HG02885 (cell line): ENCODE results near the gene MALL.
"Not testable (repeated sequence)": the region's sequence is repeated elsewhere in the genome, so short reads cannot be mapped to it uniquely, and the experiment has no call there.

Experiments
- ATAC-seq: cut with Tn5 transposase; IDR thresholded peaks from one replicate; pipeline ENCODE4 v1.9.1; 2021; ENCODE audit warnings: mild to moderate bottlenecking; ENCODE audit not compliant: unreplicated experiment, poor library complexity

MALL gene

DNA sequence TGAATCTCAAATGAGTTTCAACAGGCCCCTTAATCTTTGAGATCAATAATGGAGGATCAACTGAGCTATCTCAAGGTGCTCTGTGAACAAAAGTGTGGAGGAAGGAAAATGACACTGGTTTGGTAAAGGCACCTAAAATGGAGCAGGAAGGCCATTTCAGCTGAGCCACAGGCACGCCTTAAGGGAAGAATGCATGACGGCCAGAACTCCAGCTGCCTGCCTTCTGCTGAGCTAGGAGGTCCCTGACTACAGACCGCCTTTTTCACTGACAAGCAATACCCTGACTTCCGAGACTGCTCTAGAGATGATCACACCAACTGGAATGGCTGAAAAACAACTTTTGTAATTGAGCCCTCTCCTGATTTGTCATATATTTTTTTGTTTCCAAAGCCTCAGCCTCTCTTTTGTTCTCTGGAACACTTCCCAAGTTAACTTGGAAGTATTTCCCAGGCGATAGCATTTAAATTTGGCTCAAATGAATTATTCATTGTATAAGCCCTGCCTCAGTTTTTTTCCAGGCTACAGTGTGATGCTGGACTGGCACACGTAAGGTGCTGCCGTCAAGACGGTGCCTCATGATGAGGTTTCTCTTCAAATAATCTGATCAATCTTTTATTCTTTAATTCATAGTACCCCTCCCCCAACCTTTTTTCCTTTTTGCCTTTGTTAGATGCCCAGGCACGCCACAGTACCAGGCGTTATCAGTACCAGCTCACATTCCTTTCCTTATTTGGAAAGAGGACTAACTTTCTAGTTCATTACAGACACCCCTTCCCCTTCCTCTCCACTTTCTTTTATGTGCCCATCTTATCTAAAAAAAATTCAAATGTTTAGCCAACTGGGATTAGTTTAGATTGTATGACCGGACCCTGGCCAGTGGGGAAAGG, 60.9 kb downstream of the MALL start:
- ATAC-seq = not testable (repeated sequence)

DNA sequence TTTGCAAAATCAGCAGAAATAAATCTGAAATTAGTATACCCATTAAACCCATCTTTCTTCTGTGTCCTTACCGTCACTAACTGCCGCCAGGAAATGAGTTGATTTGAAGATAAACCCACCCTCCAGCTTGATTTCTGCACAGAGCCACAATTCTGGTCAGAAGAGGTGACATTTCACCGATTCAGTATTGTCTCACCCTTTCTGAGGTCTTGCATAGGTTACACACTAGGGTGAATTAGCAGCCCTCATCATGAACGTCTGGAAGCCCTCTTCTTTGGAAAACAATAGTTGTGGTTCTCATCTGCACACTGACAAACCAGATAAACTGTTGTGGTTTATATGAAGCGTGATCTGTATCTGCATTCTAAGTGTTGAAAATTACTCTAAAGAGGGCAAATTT, 61.9 kb downstream of the MALL start:
- not testable (repeated sequence) for ATAC-seq

DNA sequence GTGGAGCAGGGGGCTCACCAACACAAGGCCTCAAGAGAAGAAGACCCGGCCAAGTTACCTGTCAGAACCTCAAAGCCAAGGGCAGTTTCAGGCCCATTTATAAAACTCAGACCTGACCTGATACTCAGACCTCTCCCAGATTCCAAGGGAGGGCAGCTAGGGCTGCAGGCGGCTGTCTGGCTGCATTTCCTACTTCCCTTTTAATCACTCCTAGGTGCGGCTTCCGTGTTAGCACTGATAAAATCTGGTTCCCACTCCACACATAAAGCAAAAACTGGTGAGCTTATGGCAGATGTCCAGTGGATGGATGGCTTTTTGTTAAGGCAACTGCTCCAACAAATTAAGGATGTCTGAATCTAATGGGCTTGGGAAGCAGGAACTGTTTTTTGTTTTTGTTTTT, 63.5 kb downstream of the MALL start:
- ATAC-seq = not testable (repeated sequence)

DNA sequence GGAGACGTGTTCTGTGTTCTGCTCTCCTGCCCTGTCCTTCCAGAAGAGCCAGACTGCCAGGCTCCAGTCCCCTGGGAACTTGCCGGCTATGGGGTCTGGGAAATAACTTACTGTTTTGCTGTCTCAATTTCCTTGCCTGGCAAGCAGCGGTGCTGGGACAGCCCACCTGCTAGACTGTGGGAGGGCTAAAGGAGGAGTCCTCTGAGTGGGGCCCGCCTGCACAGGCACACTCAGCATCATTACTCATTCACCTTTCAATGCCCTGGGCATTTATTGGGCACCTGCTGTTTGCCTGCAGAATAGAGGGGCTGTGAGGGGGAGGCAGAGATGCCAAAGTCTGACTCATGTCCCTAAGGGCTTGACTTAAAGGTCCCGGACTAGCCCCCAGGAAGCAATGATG, 65.4 kb downstream of the MALL start:
- ATAC-seq = not testable (repeated sequence)

DNA sequence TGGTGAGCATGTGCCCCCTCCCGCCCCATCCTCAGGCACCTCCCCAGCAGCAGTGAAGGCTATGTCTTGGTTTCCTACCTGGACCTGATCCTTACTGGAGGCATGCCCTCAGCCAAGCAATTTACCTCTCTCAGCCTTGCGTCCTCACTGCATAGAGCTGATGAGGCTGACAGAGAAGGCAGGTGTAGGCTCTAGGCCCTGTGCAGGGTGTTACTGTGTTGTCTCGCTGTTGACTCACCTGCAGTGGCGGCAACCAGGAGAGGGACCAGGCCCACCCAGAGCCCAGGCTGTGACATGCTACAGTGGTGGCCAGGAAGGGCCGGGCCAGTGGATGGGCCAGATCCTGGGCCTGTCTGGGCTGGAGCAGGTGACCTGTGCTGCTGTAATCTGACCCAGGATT, 65.9 kb downstream of the MALL start:
- not testable (repeated sequence) for ATAC-seq

DNA sequence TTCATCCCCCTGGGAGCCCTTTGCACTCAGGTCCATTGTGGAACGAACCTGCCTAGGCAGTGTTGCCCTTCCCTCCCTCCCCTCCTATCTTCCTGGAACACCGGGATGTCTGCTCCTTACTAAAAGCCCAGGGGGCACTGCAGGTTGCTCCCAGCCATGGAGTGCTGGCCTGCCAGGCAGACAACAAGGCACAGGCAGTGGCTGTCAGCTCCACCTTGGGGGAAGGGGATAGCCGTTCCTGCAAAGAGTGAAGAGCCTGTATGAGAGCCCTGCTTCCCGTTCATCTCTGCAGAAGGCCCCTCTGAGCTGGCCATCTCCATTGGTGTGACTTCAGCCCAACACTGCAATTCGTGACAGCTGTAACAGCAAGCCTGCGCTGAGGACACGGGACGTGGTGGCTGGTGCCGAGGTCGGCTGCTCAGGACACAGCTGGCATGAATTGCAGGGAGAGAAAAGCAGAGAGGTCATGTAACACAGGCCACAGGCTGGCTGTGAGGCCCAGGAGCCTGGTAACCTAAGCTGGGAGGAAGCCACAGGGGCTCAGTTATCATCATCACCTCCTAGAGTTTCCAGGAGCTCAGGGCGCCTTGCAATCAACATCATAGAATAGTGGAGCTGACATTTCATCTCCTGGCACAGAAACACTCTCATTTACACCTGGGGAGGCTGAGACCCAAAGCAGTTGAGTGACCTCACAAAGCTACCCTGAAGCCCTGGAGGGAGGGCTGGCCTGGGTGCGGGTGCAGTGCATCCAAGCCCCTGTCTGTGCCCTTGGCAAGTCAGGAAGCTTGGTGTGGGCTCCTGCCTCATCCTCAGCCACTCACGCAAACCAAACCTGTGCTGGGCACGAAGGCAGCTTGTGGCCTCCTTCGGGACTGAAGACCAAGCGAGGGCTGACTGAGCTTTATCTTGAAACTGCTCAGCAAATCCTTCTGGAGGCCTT, 67.1 kb downstream of the MALL start:
- ATAC-seq = not testable (repeated sequence)

DNA sequence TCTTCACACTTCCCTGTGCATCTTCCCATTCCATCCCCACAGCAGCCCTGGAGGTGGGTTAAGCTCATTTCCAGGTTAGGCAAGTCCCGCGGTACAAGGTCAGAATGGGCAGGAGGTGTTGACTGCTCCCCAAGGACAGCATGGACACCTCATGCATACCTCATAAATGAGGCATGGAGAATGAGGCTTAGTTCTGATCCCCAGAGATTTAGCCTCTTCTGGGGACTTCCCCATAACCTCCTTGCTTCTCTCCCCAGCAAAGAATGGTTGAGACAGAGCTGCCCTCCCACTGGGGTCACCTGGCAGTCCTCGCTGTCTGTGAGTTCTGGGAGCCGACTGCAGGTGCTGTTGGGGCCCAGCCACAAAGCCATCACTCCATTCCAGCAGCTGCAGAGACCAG, 68.4 kb downstream of the MALL start:
- ATAC-seq = not testable (repeated sequence)

DNA sequence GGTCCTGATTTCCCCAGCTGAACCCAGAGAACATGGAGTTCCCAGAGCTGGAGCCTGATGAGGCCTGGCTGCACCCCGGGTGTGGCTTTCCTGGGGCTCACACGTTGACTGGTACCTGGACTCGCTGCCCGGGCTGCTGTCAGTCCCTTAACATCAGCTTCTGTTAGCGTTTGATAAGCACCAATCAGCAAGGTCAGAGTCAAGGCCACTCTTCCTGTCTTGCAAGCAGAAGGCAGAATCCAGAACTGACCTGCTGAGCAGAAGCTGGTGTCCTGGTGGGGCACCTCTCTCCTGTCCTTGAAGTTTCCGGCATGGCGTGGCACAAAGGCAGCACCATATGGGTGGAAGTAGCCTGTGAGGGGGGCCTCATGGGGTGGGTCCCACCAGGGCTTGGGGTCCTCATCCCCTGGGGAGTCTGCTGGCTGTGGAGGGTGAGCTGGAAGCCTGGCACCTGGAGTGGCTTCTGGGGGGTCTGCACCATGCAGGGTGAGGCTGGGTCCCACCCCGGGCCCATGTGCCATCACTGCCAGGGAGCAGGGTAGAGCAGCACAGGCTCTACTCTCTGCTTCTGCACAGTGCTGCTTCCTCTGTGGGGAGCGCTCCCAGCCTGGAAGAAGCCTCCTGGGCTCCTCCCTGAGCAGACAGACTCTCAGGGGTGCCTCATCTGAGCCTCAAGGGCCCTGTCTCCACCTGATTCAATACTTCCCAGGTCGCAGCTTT, 73.5 kb downstream of the MALL start:
- not testable (repeated sequence) for ATAC-seq

DNA sequence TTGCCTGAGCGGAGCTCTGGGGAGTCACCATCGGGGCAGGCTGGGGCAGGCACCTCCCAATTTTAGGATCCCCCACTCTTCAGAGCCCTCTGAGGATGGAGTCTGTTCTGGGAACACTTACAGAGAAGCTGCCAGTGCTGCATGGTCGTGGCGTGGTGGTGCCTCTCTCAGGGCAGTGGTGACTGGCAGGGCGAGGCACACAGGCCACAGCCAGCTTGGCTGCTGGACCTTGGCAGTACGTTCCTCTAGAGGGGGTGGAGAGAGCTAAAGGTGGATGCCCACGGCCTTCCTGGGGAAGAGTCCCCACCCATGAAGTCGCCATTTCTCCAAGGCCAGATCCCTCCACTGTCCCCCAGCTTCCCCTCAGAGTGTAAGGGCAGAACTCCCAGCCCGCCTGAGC, 78.3 kb downstream of the MALL start:
- not testable (repeated sequence) for ATAC-seq

DNA sequence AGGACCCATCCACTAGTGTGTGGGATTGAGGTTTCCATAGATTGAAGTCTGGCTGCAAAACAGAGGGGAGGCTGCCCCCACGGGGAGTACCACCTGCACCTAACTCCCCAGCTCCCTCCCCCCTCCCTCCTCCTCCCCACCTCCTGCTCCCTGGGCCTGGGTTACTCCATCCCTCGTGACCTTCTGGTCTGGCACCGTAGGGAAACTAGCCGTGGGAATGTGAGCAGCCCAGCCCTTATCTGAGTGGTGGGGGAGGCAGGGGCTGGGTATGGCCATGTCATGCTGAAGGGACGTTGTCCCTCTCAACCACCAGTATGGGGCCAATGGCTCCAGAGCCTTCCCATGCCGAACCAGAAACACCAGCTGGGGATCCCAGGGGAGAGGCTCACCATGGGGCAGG, 80.2 kb downstream of the MALL start:
- ATAC-seq = not testable (repeated sequence)

DNA sequence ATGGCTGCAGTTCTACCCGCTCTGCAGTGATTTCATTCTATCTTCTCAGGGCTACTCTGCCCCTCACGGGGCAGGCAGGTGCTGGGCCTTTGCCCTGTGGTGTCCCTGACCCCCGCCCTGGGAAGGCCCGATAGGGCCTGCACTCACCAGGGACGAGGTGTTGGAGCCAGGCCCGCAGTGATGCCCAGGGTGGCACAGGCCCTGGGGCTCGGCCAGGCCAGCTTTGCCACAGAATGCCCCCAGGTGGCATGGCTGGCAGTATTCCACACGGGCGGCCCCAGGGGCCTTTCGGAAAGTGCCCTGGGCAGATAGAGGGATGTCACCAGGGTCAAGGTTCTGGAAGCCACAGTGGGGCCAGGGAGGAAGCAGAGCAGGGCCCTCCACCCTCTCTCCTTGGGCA, 80.7 kb downstream of the MALL start:
- ATAC-seq = not testable (repeated sequence)
